Lung (tissue), 12 donors: Measurements from ENCODE around the gene ZCCHC12. TPM values are rescaled to one million over a fixed set of nuclear protein-coding genes. Genes with fewer than 3 reads are reported as not detected.

Experiments
- ATAC-seq: fragments of 200-7000 bp; cut with Tn5 transposase; one replicate; pipeline ENCODE4 v1.9.1; 2020; ENCODE audit warnings: moderate number of reproducible peaks; ENCODE audit not compliant: insufficient read depth, low FRiP score
- DNase-seq, 3 donors: peaks; one replicate each; pipeline ENCODE4 v3.0.0-alpha.2; 2013 to 2017
- H3K27ac ChIP-seq, 2 donors: one replicate each; pipeline ENCODE4 v1.5.1; 2013; ENCODE audit warnings: mild to moderate bottlenecking in 2 of 2, moderate library complexity in 2 of 2, control low read depth in 1 of 2, inconsistent platforms in 1 of 2, low read depth in 1 of 2, low read length in 1 of 2
- H3K27me3 ChIP-seq, 3 donors: one replicate each; pipeline ENCODE4 v1.5.1; 2013; ENCODE audit warnings: low read length in 2 of 3; ENCODE audit not compliant: control insufficient read depth in 3 of 3, insufficient read depth in 3 of 3
- H3K36me3 ChIP-seq, 4 donors: one replicate each; pipeline ENCODE4 v1.5.1; 2013; ENCODE audit warnings: low read length in 4 of 4, mild to moderate bottlenecking in 1 of 4, moderate library complexity in 1 of 4; ENCODE audit not compliant: control insufficient read depth in 4 of 4, insufficient read depth in 4 of 4
- H3K4me1 ChIP-seq, 5 donors: one replicate each; pipeline ENCODE4 v1.5.1; 2013; ENCODE audit warnings: low read length in 5 of 5, mild to moderate bottlenecking in 2 of 5, moderate library complexity in 1 of 5; ENCODE audit not compliant: control insufficient read depth in 5 of 5, insufficient read depth in 5 of 5
- H3K4me3 ChIP-seq: one replicate; pipeline ENCODE4 v1.5.1; 2013; ENCODE audit warnings: mild to moderate bottlenecking, control low read depth, moderate library complexity
- H3K9ac ChIP-seq, 2 donors: one replicate each; pipeline ENCODE4 v1.5.1; 2013; ENCODE audit warnings: low read length in 2 of 2, control low read depth in 1 of 2; ENCODE audit not compliant: insufficient read depth in 1 of 2
- H3K9me3 ChIP-seq, 4 donors: one replicate each; pipeline ENCODE4 v1.5.1; 2013; ENCODE audit warnings: low read length in 3 of 4, mild to moderate bottlenecking in 1 of 4, moderate library complexity in 1 of 4; ENCODE audit not compliant: control insufficient read depth in 4 of 4, insufficient read depth in 3 of 4
- WGBS, 2 donors: extraction: QIAGEN DNeasy Blood & Tissue Kit; methylation state at CpG; one replicate each; pipeline ENCODE4 v1.1.7; 2013; 5-methylcytosine and 5-hydroxymethylcytosine counted together
- polyA plus RNA-seq, 2 donors: library from polyadenylated mRNA; stranded (reverse); fragments of 200-250 nt; gene quantifications; one replicate each; pipeline ENCODE4 v1.2.1, GENCODE V29; 2013
- total RNA-seq, 2 donors: library from RNA; depleted of rRNA in 1 of 2; stranded (reverse); fragments of >200 nt in 1 of 2; gene quantifications; one replicate each; pipeline ENCODE4 v1.2.1, GENCODE V29; 2014 to 2021
- TF ChIP-seq, protein P1 (sequence below): IDR thresholded peaks from 2 replicates; pipeline ENCODE4 v1.5.1; 2012; ENCODE audit warnings: mild to moderate bottlenecking; ENCODE audit errors: control extremely low read depth, extremely low read depth
- donor health status: control.
- donor health status: control.
- donor health status: Bipolar disorder and iron deficiency.
- donor health status: healthy.
- donor health status: DM: yes; HTN: yes; CAD: no.

The ZCCHC12 gene
- total and polyA plus RNA-seq, 4 donors, result 0.10 to 1.5 (median 0.49) TPM

DNA sequence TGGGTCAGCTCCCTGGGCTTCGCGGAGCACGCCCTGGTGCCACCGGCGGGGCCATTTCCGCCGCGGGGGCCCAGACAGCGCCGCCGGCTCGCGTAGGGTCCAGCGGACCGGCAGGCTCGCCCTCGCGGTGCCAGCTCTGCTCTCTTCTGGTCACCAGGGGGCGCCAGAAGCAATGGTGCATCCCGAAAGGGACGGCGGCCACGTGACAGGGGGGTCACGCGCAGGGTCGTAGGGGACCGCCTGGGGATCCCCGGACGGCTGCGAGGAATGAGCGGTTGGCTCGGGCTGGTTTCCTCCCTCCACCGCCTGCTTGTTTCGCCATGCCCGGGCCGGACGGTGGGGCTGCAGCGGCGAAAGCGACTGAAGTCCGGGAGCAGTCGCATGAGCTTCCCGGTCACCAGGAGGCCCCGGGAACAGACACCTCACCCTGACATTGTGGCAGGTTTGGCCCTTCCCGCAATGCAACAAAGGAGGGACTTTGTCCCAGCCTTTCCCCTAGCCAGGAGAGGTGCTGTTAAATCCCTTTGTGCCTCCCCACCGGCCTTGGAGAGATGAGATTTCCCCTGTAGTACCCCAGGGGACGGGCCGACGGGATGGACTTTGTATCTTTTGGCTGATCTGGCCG lies 15.8 kb downstream of the ZCCHC12 start:
- Histone ChIP-seq H3K27ac (peak overlapping the region; percentile 15 to 21), H3K36me3 (no peaks in the 10 kb centered on the region), H3K9ac (no peak overlapping the region), H3K4me1 (peaks cover 0 to 4% (median 0%) of the 10 kb centered on the region in 5 donors), H3K9me3 (peaks cover 0 to 3% (median 0%) of the 10 kb centered on the region in 4 donors), H3K4me3 (peak overlapping the region; percentile 52), H3K27me3 (peaks cover 0 to 5% (median 0%) of the 10 kb centered on the region in 3 donors)
- ATAC-seq, result peak; percentile 87
- 8 to 38% methylated on average over 39 to 50 of the region's 50 CpGs for WGBS, 2 donors
- TF ChIP-seq, protein P1, sequence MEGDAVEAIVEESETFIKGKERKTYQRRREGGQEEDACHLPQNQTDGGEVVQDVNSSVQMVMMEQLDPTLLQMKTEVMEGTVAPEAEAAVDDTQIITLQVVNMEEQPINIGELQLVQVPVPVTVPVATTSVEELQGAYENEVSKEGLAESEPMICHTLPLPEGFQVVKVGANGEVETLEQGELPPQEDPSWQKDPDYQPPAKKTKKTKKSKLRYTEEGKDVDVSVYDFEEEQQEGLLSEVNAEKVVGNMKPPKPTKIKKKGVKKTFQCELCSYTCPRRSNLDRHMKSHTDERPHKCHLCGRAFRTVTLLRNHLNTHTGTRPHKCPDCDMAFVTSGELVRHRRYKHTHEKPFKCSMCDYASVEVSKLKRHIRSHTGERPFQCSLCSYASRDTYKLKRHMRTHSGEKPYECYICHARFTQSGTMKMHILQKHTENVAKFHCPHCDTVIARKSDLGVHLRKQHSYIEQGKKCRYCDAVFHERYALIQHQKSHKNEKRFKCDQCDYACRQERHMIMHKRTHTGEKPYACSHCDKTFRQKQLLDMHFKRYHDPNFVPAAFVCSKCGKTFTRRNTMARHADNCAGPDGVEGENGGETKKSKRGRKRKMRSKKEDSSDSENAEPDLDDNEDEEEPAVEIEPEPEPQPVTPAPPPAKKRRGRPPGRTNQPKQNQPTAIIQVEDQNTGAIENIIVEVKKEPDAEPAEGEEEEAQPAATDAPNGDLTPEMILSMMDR, result peak; percentile 21
- peak; percentile 55 to 74 (median 68) for DNase-seq

DNA sequence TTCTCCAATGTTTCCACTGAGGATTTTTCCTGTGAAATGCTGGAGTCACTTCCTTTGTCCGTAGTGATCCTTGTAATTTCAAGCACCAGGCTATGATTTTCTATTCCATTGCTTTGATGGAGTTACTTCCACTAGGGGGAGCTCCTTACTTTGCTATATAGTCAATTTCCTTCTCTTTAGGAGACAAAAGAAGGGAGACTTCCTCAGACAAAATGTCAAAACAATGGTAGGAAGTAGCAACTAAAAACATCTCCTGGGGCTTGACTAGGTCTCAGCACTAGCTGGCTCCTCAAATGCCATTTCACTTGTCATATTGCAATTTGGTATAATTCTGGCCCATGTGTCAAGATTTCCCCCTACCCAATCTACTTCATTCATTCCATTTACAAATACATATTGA lies 24.1 kb downstream of the ZCCHC12 start:
- no peaks in the 10 kb centered on the region for H3K36me3 ChIP-seq
- no peak for ATAC-seq
- no peak overlapping the region for H3K27ac ChIP-seq
- H3K9ac ChIP-seq, result no peak overlapping the region
- WGBS, 2 donors, result 5% methylated on average over 1 of the region's 1 CpG
- H3K27me3 ChIP-seq, result no peaks in the 10 kb centered on the region
- DNase-seq, result peak in 2 of 3 donors; percentile 78 to 80
- no peaks in the 10 kb centered on the region for H3K4me1 ChIP-seq
- TF ChIP-seq, protein P1, result peak; percentile 45
- H3K4me3 ChIP-seq, result no peak overlapping the region
- H3K9me3 ChIP-seq, result no peaks in the 10 kb centered on the region

DNA sequence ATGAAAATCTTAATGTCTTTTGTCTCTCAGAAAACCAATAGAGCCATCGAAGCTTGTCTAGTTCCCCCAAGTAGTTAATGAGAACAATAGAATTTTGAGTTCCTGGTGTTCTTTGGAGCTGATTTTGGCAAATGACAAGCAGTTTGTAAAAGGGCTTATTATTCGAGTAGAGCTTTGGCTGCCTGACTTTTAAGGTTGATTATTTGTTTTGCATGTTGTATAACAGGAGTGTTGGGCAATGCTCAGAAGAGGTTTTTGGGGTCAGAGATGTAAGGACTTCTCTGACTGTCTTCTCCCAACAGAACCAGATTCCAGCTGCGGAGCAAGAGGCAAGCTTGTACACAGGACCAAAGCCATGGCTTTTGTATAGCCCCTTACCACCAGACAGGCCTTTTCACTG lies 30.0 kb downstream of the ZCCHC12 start:
- no peak overlapping the region for H3K27ac ChIP-seq
- ATAC-seq (no peak), DNase-seq (no peak)
- TF ChIP-seq, protein P1, result no peak
- no peaks in the 10 kb centered on the region for H3K4me1 ChIP-seq
- WGBS, 2 donors, result 50 to 79% methylated on average over 3 of the region's 3 CpGs
- no peak overlapping the region for H3K4me3 ChIP-seq
- H3K9ac ChIP-seq, result no peak overlapping the region
- H3K27me3 ChIP-seq, result no peaks in the 10 kb centered on the region
- no peaks in the 10 kb centered on the region for H3K36me3 ChIP-seq
- no peaks in the 10 kb centered on the region for H3K9me3 ChIP-seq
